ENCODE measurements around the gene UBE2G1. TPM values are rescaled to one million over a fixed set of nuclear protein-coding genes. Genes with fewer than 3 reads are reported as not detected.

The UBE2G1 gene
- total and polyA plus RNA-seq, 4 donors, result 19.9 to 25.3 (median 21.3) TPM

DNA sequence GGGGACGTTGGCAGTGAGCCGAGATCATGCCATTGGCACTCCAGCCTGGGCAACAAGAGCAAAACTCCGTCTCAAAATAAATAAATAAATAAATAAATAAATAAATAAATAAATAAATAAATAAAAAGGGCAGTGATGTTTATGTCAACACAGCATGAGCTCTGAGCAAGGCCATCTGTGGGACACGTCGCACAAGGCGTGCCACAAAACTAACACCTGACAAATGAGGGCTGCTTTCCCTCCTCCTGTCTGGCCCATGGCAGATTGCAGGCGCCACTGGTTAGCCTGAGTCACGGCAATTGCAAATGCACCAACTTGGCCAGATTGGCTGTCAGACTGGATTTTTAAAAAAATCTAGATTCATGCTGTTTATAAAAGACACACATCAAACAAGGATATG, 41.4 kb upstream of the UBE2G1 start:
- Histone ChIP-seq H3K4me3 (ENCODE audit: low read depth in 1 of 3, low read length in 3 of 3) (no peak overlapping the region), H3K36me3 (ENCODE audit: control insufficient read depth in 4 of 4, insufficient read depth in 3 of 4, low read depth in 1 of 4, low read length in 3 of 4) (no peaks in the 10 kb centered on the region), H3K9me3 (ENCODE audit: control insufficient read depth in 4 of 4, low read length in 3 of 4) (no peaks in the 10 kb centered on the region), H3K27me3 (ENCODE audit: control insufficient read depth in 4 of 4, insufficient read depth in 4 of 4, low read length in 3 of 4) (no peaks in the 10 kb centered on the region), H3K27ac (ENCODE audit: low read depth in 1 of 2, low read length in 2 of 2) (no peak overlapping the region), H3K9ac (ENCODE audit: low read depth in 1 of 2, low read length in 2 of 2) (no peak overlapping the region), H3K4me1 (ENCODE audit: control insufficient read depth in 4 of 4, insufficient read depth in 4 of 4, low read length in 3 of 4) (no peaks in the 10 kb centered on the region)
- WGBS, result 86% methylated on average over 8 of the region's 8 CpGs
- TF ChIP-seq, protein P1, sequence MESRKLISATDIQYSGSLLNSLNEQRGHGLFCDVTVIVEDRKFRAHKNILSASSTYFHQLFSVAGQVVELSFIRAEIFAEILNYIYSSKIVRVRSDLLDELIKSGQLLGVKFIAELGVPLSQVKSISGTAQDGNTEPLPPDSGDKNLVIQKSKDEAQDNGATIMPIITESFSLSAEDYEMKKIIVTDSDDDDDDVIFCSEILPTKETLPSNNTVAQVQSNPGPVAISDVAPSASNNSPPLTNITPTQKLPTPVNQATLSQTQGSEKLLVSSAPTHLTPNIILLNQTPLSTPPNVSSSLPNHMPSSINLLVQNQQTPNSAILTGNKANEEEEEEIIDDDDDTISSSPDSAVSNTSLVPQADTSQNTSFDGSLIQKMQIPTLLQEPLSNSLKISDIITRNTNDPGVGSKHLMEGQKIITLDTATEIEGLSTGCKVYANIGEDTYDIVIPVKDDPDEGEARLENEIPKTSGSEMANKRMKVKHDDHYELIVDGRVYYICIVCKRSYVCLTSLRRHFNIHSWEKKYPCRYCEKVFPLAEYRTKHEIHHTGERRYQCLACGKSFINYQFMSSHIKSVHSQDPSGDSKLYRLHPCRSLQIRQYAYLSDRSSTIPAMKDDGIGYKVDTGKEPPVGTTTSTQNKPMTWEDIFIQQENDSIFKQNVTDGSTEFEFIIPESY (IDR thresholded peaks at IDR 0.05), result no peak
- TF ChIP-seq, protein P2, sequence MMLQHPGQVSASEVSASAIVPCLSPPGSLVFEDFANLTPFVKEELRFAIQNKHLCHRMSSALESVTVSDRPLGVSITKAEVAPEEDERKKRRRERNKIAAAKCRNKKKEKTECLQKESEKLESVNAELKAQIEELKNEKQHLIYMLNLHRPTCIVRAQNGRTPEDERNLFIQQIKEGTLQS (IDR thresholded peaks at IDR 0.05), result no peak
- TF ChIP-seq EGR1 (IDR thresholded peaks at IDR 0.05; ENCODE audit: low read depth in 2 of 2), result no peak
- TF ChIP-seq FOXA2 (IDR thresholded peaks at IDR 0.05), result no peak
- TF ChIP-seq GABPA (IDR thresholded peaks at IDR 0.05 in 1 of 2, conservative IDR thresholded peaks at IDR 0.05 in 1 of 2), result no peak
- TF ChIP-seq NR2F2 (IDR thresholded peaks at IDR 0.05), result no peak
- TF ChIP-seq HNF4G (IDR thresholded peaks at IDR 0.05), result no peak
- no peak for TF ChIP-seq SP1 (IDR thresholded peaks at IDR 0.05)
- no peak for TF ChIP-seq RXRA (IDR thresholded peaks at IDR 0.05)
- TF ChIP-seq HNF4A (conservative IDR thresholded peaks at IDR 0.05), result no peak
- DNase-seq (ENCODE audit: low spot score), result no peak

DNA sequence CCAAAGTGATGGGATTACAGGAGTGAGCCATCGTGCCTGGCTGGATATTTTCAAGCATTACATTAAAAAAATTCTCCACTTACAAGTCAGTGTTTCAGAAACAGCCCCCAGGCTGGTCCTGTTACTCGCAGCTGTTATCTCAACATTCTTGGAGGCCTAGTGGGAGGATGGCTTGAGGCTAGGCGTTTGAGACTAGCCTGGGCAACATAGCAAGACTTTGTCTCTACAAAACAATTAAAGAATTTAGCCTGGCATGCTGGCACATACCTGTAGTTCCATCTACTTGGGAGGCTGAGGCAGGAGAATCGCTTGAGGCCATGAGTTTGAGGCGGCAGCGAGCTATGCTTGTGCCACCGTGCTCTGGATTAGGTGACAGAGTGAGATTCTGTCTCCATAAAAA, 40.7 kb upstream of the UBE2G1 start:
- Histone ChIP-seq H3K4me3 (ENCODE audit: low read depth in 1 of 3, low read length in 3 of 3) (no peak overlapping the region), H3K27me3 (ENCODE audit: control insufficient read depth in 4 of 4, insufficient read depth in 4 of 4, low read length in 3 of 4) (no peaks in the 10 kb centered on the region), H3K4me1 (ENCODE audit: control insufficient read depth in 4 of 4, insufficient read depth in 4 of 4, low read length in 3 of 4) (no peaks in the 10 kb centered on the region), H3K9me3 (ENCODE audit: control insufficient read depth in 4 of 4, low read length in 3 of 4) (no peaks in the 10 kb centered on the region), H3K36me3 (ENCODE audit: control insufficient read depth in 4 of 4, insufficient read depth in 3 of 4, low read depth in 1 of 4, low read length in 3 of 4) (no peaks in the 10 kb centered on the region), H3K27ac (ENCODE audit: low read depth in 1 of 2, low read length in 2 of 2) (no peak overlapping the region), H3K9ac (ENCODE audit: low read depth in 1 of 2, low read length in 2 of 2) (no peak overlapping the region)
- 94% methylated on average over 7 of the region's 7 CpGs for WGBS
- TF ChIP-seq HNF4A (conservative IDR thresholded peaks at IDR 0.05) (no peak), GABPA (IDR thresholded peaks at IDR 0.05 in 1 of 2, conservative IDR thresholded peaks at IDR 0.05 in 1 of 2) (no peak), FOXA2 (IDR thresholded peaks at IDR 0.05) (no peak), TAF1 (conservative IDR thresholded peaks at IDR 0.05) (no peak), SP1 (IDR thresholded peaks at IDR 0.05) (no peak), RAD21 (IDR thresholded peaks at IDR 0.05) (no peak), EGR1 (IDR thresholded peaks at IDR 0.05; ENCODE audit: low read depth in 2 of 2) (no peak), FOXA1 (IDR thresholded peaks at IDR 0.05) (no peak), NR2F2 (IDR thresholded peaks at IDR 0.05) (no peak), HNF4G (IDR thresholded peaks at IDR 0.05) (no peak), YY1 (IDR thresholded peaks at IDR 0.05) (no peak), RXRA (IDR thresholded peaks at IDR 0.05) (no peak), JUND (IDR thresholded peaks at IDR 0.05) (no peak)
- TF ChIP-seq, protein P3, sequence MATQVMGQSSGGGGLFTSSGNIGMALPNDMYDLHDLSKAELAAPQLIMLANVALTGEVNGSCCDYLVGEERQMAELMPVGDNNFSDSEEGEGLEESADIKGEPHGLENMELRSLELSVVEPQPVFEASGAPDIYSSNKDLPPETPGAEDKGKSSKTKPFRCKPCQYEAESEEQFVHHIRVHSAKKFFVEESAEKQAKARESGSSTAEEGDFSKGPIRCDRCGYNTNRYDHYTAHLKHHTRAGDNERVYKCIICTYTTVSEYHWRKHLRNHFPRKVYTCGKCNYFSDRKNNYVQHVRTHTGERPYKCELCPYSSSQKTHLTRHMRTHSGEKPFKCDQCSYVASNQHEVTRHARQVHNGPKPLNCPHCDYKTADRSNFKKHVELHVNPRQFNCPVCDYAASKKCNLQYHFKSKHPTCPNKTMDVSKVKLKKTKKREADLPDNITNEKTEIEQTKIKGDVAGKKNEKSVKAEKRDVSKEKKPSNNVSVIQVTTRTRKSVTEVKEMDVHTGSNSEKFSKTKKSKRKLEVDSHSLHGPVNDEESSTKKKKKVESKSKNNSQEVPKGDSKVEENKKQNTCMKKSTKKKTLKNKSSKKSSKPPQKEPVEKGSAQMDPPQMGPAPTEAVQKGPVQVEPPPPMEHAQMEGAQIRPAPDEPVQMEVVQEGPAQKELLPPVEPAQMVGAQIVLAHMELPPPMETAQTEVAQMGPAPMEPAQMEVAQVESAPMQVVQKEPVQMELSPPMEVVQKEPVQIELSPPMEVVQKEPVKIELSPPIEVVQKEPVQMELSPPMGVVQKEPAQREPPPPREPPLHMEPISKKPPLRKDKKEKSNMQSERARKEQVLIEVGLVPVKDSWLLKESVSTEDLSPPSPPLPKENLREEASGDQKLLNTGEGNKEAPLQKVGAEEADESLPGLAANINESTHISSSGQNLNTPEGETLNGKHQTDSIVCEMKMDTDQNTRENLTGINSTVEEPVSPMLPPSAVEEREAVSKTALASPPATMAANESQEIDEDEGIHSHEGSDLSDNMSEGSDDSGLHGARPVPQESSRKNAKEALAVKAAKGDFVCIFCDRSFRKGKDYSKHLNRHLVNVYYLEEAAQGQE (IDR thresholded peaks at IDR 0.05), result no peak
- TF ChIP-seq, protein P1 (IDR thresholded peaks at IDR 0.05), result no peak
- TF ChIP-seq, protein P4, sequence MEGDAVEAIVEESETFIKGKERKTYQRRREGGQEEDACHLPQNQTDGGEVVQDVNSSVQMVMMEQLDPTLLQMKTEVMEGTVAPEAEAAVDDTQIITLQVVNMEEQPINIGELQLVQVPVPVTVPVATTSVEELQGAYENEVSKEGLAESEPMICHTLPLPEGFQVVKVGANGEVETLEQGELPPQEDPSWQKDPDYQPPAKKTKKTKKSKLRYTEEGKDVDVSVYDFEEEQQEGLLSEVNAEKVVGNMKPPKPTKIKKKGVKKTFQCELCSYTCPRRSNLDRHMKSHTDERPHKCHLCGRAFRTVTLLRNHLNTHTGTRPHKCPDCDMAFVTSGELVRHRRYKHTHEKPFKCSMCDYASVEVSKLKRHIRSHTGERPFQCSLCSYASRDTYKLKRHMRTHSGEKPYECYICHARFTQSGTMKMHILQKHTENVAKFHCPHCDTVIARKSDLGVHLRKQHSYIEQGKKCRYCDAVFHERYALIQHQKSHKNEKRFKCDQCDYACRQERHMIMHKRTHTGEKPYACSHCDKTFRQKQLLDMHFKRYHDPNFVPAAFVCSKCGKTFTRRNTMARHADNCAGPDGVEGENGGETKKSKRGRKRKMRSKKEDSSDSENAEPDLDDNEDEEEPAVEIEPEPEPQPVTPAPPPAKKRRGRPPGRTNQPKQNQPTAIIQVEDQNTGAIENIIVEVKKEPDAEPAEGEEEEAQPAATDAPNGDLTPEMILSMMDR (IDR thresholded peaks at IDR 0.05; ENCODE audit: low read depth, low read length, missing input control), result no peak
- TF ChIP-seq, protein P2 (IDR thresholded peaks at IDR 0.05), result no peak
- TF ChIP-seq, protein P5, sequence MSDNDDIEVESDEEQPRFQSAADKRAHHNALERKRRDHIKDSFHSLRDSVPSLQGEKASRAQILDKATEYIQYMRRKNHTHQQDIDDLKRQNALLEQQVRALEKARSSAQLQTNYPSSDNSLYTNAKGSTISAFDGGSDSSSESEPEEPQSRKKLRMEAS (IDR thresholded peaks at IDR 0.05), result no peak
- DNase-seq (ENCODE audit: low spot score), result no peak

All from liver (tissue), 9 donors.